GM12878 (cell line): Measurements from ENCODE around the gene ARMC9. TPM values are rescaled to one million over a fixed set of nuclear protein-coding genes. Genes with fewer than 3 reads are reported as not detected.

Source experiments
- ATAC-seq: fragments of 200-7000 bp; cut with Tn5 transposase; 3 replicates; pipeline ENCODE4 v1.9.1; 2020; ENCODE audit warnings: mild to moderate bottlenecking, moderate library complexity
- BruUV-seq: library from RNA; stranded (reverse); fragments of 400-500 nt; replicated peaks from 2 replicates; lab custom pipeline; 2021; lab: Mats Ljungman, UMichigan
- CTCF ChIA-PET: fragments of 300-600 bp; sonication (Branson Sonifier 250); formaldehyde crosslinking; extraction: SDS; loops from one replicate; lab custom pipeline; 2021; ENCODE audit warnings: inconsistent platforms; lab: Yijun Ruan, JAX
- POLR2A ChIA-PET: fragments of 350-600 bp; formaldehyde crosslinking; extraction: SDS; loops from one replicate; lab custom pipeline; 2021; ENCODE audit warnings: inconsistent platforms; lab: Charles Lee
- RAD21 ChIA-PET: fragments of 300-600 bp; sonication (Branson Sonifier 250); formaldehyde crosslinking; loops from one replicate; lab custom pipeline; 2023; ENCODE audit warnings: antibody characterized with exemption; ENCODE audit not compliant: unreplicated experiment; lab: Charles Lee
- SMC1A ChIA-PET: fragments of 300-600 bp; sonication (Branson Sonifier 250); formaldehyde crosslinking; loops from one replicate; lab custom pipeline; 2023; ENCODE audit not compliant: unreplicated experiment, uncharacterized antibody; lab: Charles Lee
- DNase-seq: peaks from one replicate; pipeline ENCODE4 v3.0.0-alpha.2; 2011; ENCODE audit warnings: low read depth, low spot score
- FAIRE-seq: peaks from 3 replicates; lab custom pipeline; 2011; peaks lifted over from hg19 to GRCh38; lab: Jason Lieb, UNC
- H2AFZ ChIP-seq: 2 replicates; pipeline ENCODE4 v1.6.0; 2011; ENCODE audit warnings: low read depth, low read length, control low read depth; ENCODE audit not compliant: control insufficient read depth
- H3K27ac ChIP-seq: 2 replicates; pipeline ENCODE4 v1.5.1; 2011; ENCODE audit warnings: control low read depth; ENCODE audit not compliant: control insufficient read depth, insufficient read depth
- H3K27me3 ChIP-seq, 2 experiments: replicated peaks in 1 of 2; 2 replicates each; pipeline versions ENCODE4 v1.6.0 to v1.6.1; 2011; ENCODE audit warnings: low read length in 1 of 2; ENCODE audit not compliant: control insufficient read depth in 2 of 2, insufficient read depth in 2 of 2
- H3K36me3 ChIP-seq, 2 experiments: 2 replicates each; pipeline ENCODE4 v1.5.1; 2011; ENCODE audit warnings: low read length in 1 of 2; ENCODE audit not compliant: control insufficient read depth in 2 of 2, insufficient read depth in 2 of 2
- H3K4me1 ChIP-seq: 2 replicates; pipeline ENCODE4 v1.6.1; 2011; ENCODE audit warnings: mild to moderate bottlenecking, low read length, moderate library complexity, mixed read lengths; ENCODE audit not compliant: control insufficient read depth, insufficient read depth
- H3K4me2 ChIP-seq: 2 replicates; pipeline ENCODE4 v1.6.0; 2011; ENCODE audit warnings: control low read depth; ENCODE audit not compliant: control insufficient read depth, insufficient read depth
- H3K4me3 ChIP-seq: fragments of 200-600 bp; sonication (generic); 2 replicates; pipeline ENCODE4 v1.5.1; 2016
- H3K79me2 ChIP-seq: 2 replicates; pipeline ENCODE4 v1.6.0; 2011; ENCODE audit warnings: low read length; ENCODE audit not compliant: control insufficient read depth, insufficient read depth
- H3K9ac ChIP-seq: 2 replicates; pipeline ENCODE4 v1.8.0; 2011; ENCODE audit warnings: low read length, control low read depth, mixed read lengths; ENCODE audit not compliant: control insufficient read depth, insufficient read depth
- H3K9me3 ChIP-seq: replicated peaks from 3 replicates; pipeline ENCODE4 v1.5.1; 2011; ENCODE audit warnings: mild to moderate bottlenecking, low read length; ENCODE audit not compliant: control insufficient read depth, insufficient read depth
- H4K20me1 ChIP-seq: 2 replicates; pipeline ENCODE4 v1.6.0; 2011; ENCODE audit not compliant: control insufficient read depth, insufficient read depth
- BRCA1 ChIP-seq: IDR thresholded peaks from 2 replicates; pipeline ENCODE4 v1.6.1; 2011; ENCODE audit warnings: low read depth, low read length, improper control_type of control experiment
- CHD1 ChIP-seq: IDR thresholded peaks from 2 replicates; pipeline ENCODE4 v1.6.1; 2012; ENCODE audit warnings: low read depth, low read length, improper control_type of control experiment
- CHD2 ChIP-seq: IDR thresholded peaks from 2 replicates; pipeline ENCODE4 v1.6.1; 2011; ENCODE audit warnings: low read depth, low read length, improper control_type of control experiment, borderline replicate concordance
- EGR1 ChIP-seq, 2 experiments: IDR thresholded peaks; 1 replicate in 1 of 2; 2 replicates in 1 of 2; pipeline ENCODE4 v1.6.1; 2011 to 2012; ENCODE audit warnings: low read depth in 2 of 2, low read length in 2 of 2, borderline replicate concordance in 1 of 2, mild to moderate bottlenecking in 1 of 2, moderate library complexity in 1 of 2
- ESRRA ChIP-seq: IDR thresholded peaks from 2 replicates; pipeline ENCODE4 v1.6.1; 2012; ENCODE audit warnings: mild to moderate bottlenecking, low read length, improper control_type of control experiment
- GATAD2B ChIP-seq: fragments of 450-650 bp; conservative IDR thresholded peaks from 2 replicates; pipeline ENCODE4 v1.6.1; 2017; ENCODE audit warnings: low read depth, mild to moderate bottlenecking, moderate library complexity
- IKZF1 ChIP-seq: fragments of 450-650 bp; conservative IDR thresholded peaks from 2 replicates; pipeline ENCODE4 v1.6.1; 2017; ENCODE audit warnings: antibody characterized with exemption, mild to moderate bottlenecking
- IRF4 ChIP-seq: IDR thresholded peaks from 2 replicates; pipeline ENCODE4 v1.6.1; 2011; ENCODE audit warnings: low read depth, low read length
- NRF1 ChIP-seq: conservative IDR thresholded peaks from 2 replicates; pipeline ENCODE4 v1.6.1; 2011; ENCODE audit warnings: mild to moderate bottlenecking, low read depth, low read length, improper control_type of control experiment
- POLR2AphosphoS2 ChIP-seq: IDR thresholded peaks from 2 replicates; pipeline ENCODE4 v1.6.1; 2011; ENCODE audit warnings: low read depth, mild to moderate bottlenecking, low read length, improper control_type of control experiment, moderate library complexity
- POLR2AphosphoS5 ChIP-seq: IDR thresholded peaks from 2 replicates; pipeline ENCODE4 v1.6.1; 2011; ENCODE audit warnings: mild to moderate bottlenecking, low read length, inconsistent platforms
- RELA ChIP-seq: fragments of 450-650 bp; IDR thresholded peaks from 2 replicates; pipeline ENCODE4 v1.8.0; 2014; ENCODE audit warnings: borderline replicate concordance; ENCODE audit not compliant: partially characterized antibody
- SIX5 ChIP-seq: IDR thresholded peaks from 2 replicates; pipeline ENCODE4 v1.6.1; 2011; ENCODE audit warnings: mild to moderate bottlenecking, low read depth, low read length, moderate library complexity; ENCODE audit not compliant: severe bottlenecking
- SMC3 ChIP-seq: IDR thresholded peaks from 2 replicates; pipeline ENCODE4 v1.6.1; 2011; ENCODE audit warnings: low read length, improper control_type of control experiment, borderline replicate concordance
- TCF12 ChIP-seq: IDR thresholded peaks from 2 replicates; pipeline ENCODE4 v1.6.1; 2011; ENCODE audit warnings: low read depth, mild to moderate bottlenecking, low read length
- TCF3 ChIP-seq: IDR thresholded peaks from 2 replicates; pipeline ENCODE4 v1.6.1; 2012; ENCODE audit warnings: low read depth, mild to moderate bottlenecking, low read length, borderline replicate concordance; ENCODE audit not compliant: insufficient read depth
- YBX1 ChIP-seq: fragments of 450-650 bp; IDR thresholded peaks from 2 replicates; pipeline ENCODE4 v1.6.1; 2016; ENCODE audit warnings: antibody characterized with exemption
- ZNF592 ChIP-seq: fragments of 450-650 bp; IDR thresholded peaks from 2 replicates; pipeline ENCODE4 v1.6.1; 2017; ENCODE audit warnings: mild to moderate bottlenecking, moderate library complexity
- ZZZ3 ChIP-seq: IDR thresholded peaks from 2 replicates; pipeline ENCODE4 v1.6.1; 2011; ENCODE audit warnings: low read depth; ENCODE audit not compliant: control insufficient read depth, insufficient read length
- WGBS: methylation state at CpG from one replicate; pipeline ENCODE4 v1.1.6; 2016; ENCODE audit warnings: low lambda C conversion rate; ENCODE audit not compliant: insufficient replicate concordance, insufficient coverage; ENCODE audit errors: missing lambda C conversion rate; 5-methylcytosine and 5-hydroxymethylcytosine counted together
- in situ Hi-C: fragments of 300-500 bp; cut with MboI; formaldehyde crosslinking; loops from 9 replicates; pipeline ENCODE4 v1.14.3; 2018; ENCODE audit warnings: mixed read lengths
- intact Hi-C: fragments of 100-400 bp; cut with micrococcal nuclease; formaldehyde crosslinking; loops from one replicate; pipeline ENCODE4 v1.14.2; 2022; ENCODE audit not compliant: unreplicated experiment
- polyA plus RNA-seq, 11 experiments: library from polyadenylated mRNA; depleted of rRNA in 4 of 11; unstranded in 6 of 11; stranded (reverse) in 5 of 11; fragments of >200 nt; fragmentation: Nextera tagmentation in 4 of 11; fragmentation: Illumina TruSeq in 1 of 11; extraction: Ambion mirVana in 4 of 11; extraction: Trizol in 1 of 11; gene quantifications; 1 replicate in 1 of 11; 2 replicates in 10 of 11; pipeline versions ENCODE4 v1.2.1 to v1.2.3, GENCODE V29; 2011 to 2016; ENCODE audit warnings: inconsistent platforms in 2 of 11, missing spikeins in 2 of 11, low read depth in 1 of 11
- total RNA-seq, 4 experiments: library from RNA; depleted of rRNA in 3 of 4; stranded (reverse); fragments of >200 nt in 3 of 4; fragmentation: Illumina TruSeq in 1 of 4; extraction: Trizol in 1 of 4; gene quantifications; 2 replicates each; pipeline versions ENCODE4 v1.2.1 to v1.2.3, GENCODE V29; 2013 to 2021

Gene ARMC9
- total and polyA plus RNA-seq, 10 of the 15 experiments (the other 5 are each of a cell fraction or from before 2014, with no cell fraction given), result 3.8 to 21.8 (median 10.4) TPM

- TF ChIP-seq ZNF592 (no peak), POLR2AphosphoS2 (no peak)
- TF ChIP-seq, all 136 proteins: peak for 0
These were observed 220.6 kb downstream of the ARMC9 start (continued) for GRCh38 chr2:231418820-231419640.

GRCh38 chr2:231421051-231421580 is 222.7 kb downstream of the ARMC9 start:
- peaks cover 5% of the 10 kb centered on the region for H3K4me1 ChIP-seq
- no peak overlapping the region for H3K4me2 ChIP-seq
- no peak overlapping the region for H3K27ac ChIP-seq
- intact Hi-C loops (no loop called here), in situ Hi-C loops (no loop called here)
- no peaks in the 10 kb centered on the region for H3K27me3 ChIP-seq
- H3K9ac ChIP-seq, result no peak overlapping the region
- ChIA-PET SMC1A (no interaction called here), CTCF (interaction anchor here (0.8 kb wide), 1 partner anchor 193 kb away, joined by 4 read pairs; no protein-coding TSS in a partner anchor), RAD21 (no interaction called here), POLR2A (interaction anchor here (0.6 kb wide), 2 partner anchors 9 to 291 kb away, joined by 3 read pairs; no protein-coding TSS in a partner anchor)
- H2AFZ ChIP-seq, result no peak overlapping the region
- H3K36me3 ChIP-seq, result no peaks in the 10 kb centered on the region
- FAIRE-seq (no peak), DNase-seq (no peak), ATAC-seq (no peak)
- WGBS, result 47% methylated on average over 9 of the region's 9 CpGs
- H3K9me3 ChIP-seq, result no peaks in the 10 kb centered on the region
- no peaks in the 10 kb centered on the region for H3K79me2 ChIP-seq
- no peak overlapping the region for H3K4me3 ChIP-seq
- H4K20me1 ChIP-seq, result no peaks in the 10 kb centered on the region
- no TSS peak for BruUV-seq
- TF ChIP-seq CHD1, result no peak
- TF ChIP-seq BRCA1, result no peak
- TF ChIP-seq POLR2AphosphoS5, result no peak
- TF ChIP-seq ESRRA, result no peak
- TF ChIP-seq SMC3, result no peak
- TF ChIP-seq IKZF1, result no peak
- no peak for TF ChIP-seq SIX5
- no peak for TF ChIP-seq EGR1 (IDR thresholded peaks at IDR 0.05; ENCODE audit: borderline replicate concordance in 1 of 2, low read depth in 2 of 2, low read length in 2 of 2)
- TF ChIP-seq CHD2, result no peak
- no peak for TF ChIP-seq NRF1
- TF ChIP-seq GATAD2B, result no peak
- TF ChIP-seq YBX1, result no peak
- TF ChIP-seq RELA, result no peak
- TF ChIP-seq IRF4, result no peak
- no peak for TF ChIP-seq ZZZ3
- TF ChIP-seq TCF3, result no peak
- TF ChIP-seq TCF12, result no peak
